OCI-M1 (cell line): Measurements from ENCODE around the gene CDNF.
"Not testable (repeated sequence)": the region's sequence is repeated elsewhere in the genome, so short reads cannot be mapped to it uniquely, and the experiment has no call there.

Experiments used
- DNase-seq: peaks from one replicate; lab custom pipeline; 2025; lab: John Stamatoyannopoulos, UW

The CDNF gene

GRCh38 chr10:14837757-14838581 lies at the start of gene CDNF, which contains the start of the genes HSPA14 and MSANTD7:
TSS of gene CDNF (minus strand) at chr10:14838037. CDS start at chr10:14837946, 91 bp downstream.
TSS of gene HSPA14 (plus strand) at chr10:14838306. CDS start at chr10:14838403, 97 bp downstream.
TSS of gene MSANTD7 (plus strand) at chr10:14838306. CDS start at chr10:14842285, 3,979 bp downstream.
- DNase-seq, result peak; percentile 99

DNA sequence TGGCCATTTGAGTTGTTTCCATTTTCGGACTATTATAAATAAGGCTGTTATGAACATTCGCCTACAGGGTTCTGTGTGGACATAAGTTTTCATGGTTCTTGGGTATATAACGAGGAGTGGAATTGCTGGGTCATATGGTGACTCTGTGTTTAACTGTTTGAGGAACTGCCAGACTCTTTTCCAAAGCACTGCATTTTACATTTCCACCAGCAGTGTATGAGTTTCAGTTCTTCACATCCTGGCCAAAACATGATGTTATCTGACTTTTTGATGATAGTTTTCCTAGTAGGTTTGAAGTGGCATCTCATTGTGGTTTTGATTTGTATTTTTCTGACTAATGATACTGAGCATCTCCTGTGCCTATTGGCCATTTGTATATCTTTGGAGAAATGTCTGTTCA lies 46.2 kb upstream of the CDNF start:
- DNase-seq, result peak; percentile 65

DNA sequence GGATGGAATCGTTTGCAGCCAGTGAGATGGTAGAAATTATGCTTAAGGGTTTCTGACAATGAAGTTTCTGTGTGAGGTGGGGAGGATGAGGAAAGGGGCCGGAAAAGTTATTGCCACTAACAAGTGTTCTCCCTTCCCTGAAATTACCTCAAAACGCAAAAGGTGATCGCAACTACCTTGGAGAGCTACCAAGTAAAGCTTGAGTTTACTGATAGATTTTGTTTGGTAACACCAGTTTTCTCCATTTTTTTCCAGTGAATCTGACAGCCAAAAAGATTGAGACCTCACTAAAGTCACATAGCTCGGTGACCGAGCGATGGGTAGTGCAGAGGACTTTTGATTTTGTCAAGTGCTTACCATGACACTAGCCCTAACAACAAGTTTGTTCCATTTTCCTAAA lies 42.4 kb upstream of the CDNF start:
- peak; percentile 26 for DNase-seq

GRCh38 chr10:14879928-14880193 lies 42.0 kb upstream of the CDNF start:
- DNase-seq, result no peak

- peak; percentile 32 for DNase-seq
Observed at GRCh38 chr10:14879124-14879927, 41.5 kb upstream of the CDNF start.

GRCh38 chr10:14878266-14879123 lies 40.7 kb upstream of the CDNF start, which contains the start of gene SUV39H2:
TSS of gene SUV39H2 (plus strand) at chr10:14878866. CDS start at chr10:14878889, 23 bp downstream.
- DNase-seq, result peak; percentile 97

GRCh38 chr10:14876764-14877163 lies 38.9 kb upstream of the CDNF start:
- DNase-seq, result no peak

GRCh38 chr10:14875941-14876340 lies 38.1 kb upstream of the CDNF start:
- DNase-seq, result no peak

- DNase-seq, result no peak
Observed at GRCh38 chr10:14873090-14873760, 35.4 kb upstream of the CDNF start.

GRCh38 chr10:14864871-14865270 lies 27.0 kb upstream of the CDNF start:
- DNase-seq, result not testable (repeated sequence)

DNA sequence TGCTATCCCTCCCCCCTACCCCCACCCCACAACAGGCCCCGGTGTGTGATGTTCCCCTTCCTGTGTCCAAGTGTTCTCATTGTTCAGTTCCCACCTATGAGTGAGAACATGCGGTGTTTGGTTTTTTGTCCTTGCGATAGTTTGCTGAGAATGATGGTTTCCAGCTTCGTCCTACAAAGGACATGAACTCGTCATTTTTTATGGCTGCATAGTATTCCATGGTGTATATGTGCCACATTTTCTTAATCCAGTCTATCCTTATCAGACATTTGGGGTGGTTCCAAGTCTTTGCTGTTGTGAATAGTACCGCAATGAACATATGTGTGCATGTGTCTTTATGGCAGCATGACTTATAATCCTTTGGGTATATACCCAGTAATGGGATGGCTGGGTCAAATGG lies 26.6 kb upstream of the CDNF start:
- DNase-seq, result not testable (repeated sequence)

GRCh38 chr10:14860791-14861190 lies 23.0 kb upstream of the CDNF start:
- DNase-seq, result no peak

DNA sequence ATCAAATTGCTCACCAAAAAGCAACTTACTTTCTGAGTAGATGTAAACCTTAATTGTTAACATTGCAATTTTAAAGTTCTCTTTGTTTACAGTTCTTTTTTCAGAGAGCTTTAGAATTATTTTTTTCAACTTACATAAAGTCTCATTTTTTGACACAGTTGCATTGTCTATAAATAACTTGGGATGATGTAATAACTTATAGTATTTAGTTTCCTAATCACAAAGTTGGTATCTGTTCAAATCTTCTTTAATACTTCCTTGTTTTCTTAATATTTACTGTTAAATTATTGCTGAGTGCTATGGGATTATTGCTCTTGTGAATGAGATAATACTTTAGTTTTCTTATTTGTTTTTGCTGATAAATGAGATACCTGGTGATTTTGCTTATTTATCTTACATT lies 21.9 kb upstream of the CDNF start:
- no peak for DNase-seq

- DNase-seq, result no peak
Observed at GRCh38 chr10:14859043-14859442, 21.2 kb upstream of the CDNF start.

DNA sequence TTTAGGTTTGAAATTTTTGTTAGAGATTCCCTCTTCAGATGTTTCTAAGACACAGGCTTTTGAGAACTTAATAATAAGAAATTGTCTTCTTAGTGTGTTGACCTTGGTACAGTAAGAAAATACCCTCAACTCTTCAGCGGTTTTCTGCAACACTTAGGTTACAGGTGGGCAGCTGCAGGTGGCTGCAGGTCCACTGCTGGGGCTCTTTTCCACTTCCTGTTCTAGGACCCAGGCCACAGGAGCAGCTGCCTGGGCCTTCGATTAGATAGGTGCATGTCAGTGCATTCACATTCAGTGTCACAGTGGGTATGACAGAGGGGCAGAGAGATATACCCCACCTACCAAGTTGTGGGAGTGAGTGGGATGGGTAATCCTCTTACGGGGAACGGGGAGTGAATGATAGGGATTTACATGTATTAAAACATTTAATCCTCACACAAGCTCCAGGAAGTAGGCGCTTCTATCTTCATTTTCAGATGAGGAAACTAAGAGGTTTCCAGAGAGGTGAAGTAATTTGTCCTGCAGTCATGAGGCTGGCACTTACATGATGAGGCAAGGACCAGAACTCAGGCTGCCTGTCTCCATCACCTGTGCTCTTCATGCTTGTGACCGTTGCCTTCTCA lies 20.6 kb upstream of the CDNF start:
- no peak for DNase-seq

DNA sequence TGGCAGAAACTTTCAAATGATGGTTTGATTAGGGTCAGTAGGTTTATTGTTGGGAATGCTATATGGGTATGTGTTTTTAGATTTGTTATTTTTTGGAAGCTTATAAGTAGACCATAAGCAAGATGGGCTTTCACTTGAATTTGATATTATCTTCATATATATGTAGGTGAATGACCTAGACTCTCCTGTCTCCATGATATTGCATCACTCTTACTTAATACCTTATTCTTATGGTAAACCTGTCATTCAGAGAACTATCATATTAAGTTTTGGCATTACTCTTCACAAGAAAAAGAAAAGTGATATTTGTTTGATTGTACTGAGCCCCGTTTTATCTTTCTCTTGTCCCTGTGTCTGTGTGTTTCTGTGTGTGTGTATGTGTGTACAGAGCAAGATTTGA lies 17.6 kb upstream of the CDNF start:
- no peak for DNase-seq

- no peak for DNase-seq
Observed at GRCh38 chr10:14852236-14852635, 14.4 kb upstream of the CDNF start.

DNA sequence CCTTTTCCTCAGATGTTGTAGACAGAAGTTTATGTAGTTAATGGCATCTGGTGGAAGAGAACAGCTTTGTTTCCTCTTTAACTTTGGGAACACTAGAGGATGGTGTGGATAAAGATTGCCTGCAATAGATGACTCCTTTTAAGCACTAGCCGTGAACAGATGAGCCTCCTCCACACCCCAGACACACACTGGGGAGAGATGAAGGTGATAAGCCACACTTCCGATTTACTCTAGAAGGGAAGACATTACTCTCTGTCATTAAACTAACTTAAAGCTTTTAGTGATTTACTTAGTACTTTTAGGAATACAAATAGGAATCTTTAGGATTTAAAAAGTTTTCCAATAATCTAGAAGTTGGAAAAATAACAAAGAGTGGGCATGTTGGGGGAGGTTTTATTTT lies 7.1 kb upstream of the CDNF start:
- no peak for DNase-seq

GRCh38 chr10:14843327-14843988 lies 5.6 kb upstream of the CDNF start:
- DNase-seq, result no peak

GRCh38 chr10:14840178-14840577 lies 2.3 kb upstream of the CDNF start:
- no peak for DNase-seq

DNA sequence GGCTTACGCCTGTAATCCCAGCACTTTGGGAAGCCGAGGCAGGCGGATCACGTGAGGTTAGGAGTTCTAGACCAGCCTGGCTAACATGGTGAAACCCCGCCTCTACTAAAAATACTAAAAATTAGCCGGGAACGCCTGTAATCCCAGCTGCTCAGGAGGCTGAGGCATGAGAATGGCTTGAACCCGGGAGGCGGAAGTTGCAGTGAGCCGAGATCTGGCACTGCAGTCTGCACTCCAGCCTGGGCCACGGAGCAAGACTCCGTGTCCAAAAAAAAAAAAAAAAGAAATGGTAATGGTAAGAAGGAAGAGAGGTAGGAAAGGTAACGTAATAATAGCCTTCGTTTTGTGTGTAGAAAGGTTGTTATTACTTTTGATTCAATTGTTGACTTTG lies 1.5 kb upstream of the CDNF start:
- DNase-seq, result peak; percentile 56
